ENCODE data around the gene UBE2Q1. TPM values are rescaled to one million over a fixed set of nuclear protein-coding genes. Genes with fewer than 3 reads are reported as not detected.
A peak's percentile ranks its signal among the peaks of the same experiment; 100 is the strongest.

Gene UBE2Q1
- total and polyA plus RNA-seq, 2 of the 4 experiments (the other 2 are of a cell fraction), result 20.6 to 24.7 TPM

DNA sequence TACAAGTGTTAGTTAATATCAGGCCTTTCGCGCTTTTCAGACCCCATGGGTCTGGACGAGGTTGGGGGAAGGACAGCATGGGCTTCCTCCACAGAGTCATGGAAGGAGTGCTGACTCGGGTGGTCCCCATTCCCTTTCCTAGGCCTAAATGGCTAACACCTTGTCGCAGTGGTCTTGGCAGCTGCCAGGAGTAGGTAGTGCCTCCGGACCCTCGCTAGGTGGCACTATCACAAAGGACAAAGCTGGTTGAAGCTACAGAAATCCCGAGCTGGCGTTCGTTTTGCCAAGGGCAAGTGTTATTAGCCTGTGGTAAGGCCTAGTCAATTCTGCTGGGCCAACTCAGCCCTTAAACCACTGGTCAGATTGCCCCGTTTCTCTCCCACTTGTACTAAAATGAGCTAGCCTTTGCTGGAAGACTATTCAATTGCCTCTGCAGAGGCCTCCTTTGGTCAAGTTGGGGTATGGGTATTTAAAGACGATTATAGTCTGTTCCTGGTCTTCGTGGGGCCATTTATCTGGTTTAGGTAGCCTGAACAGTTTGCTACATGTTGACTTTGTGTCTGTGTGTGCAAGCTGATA is 1.1 kb upstream of the UBE2Q1 start:
- peak overlapping the region; percentile 27; the same call in 1 of the 2 replicates for H2BK20ac ChIP-seq (ENCODE audit: low read depth, low read length)
- peak overlapping the region; percentile 86; the same call in 1 of the 2 replicates for H3K56ac ChIP-seq (ENCODE audit: extremely low read depth, insufficient read depth, low read length)
- H4K91ac ChIP-seq (ENCODE audit: insufficient read depth, low read depth, low read length), result peak overlapping the region; percentile 85; the same call in 1 of the 2 replicates
- 0 out of 3 replicates have a peak overlapping the region, but pooled peaks have one; percentile 55 for H2BK15ac ChIP-seq (ENCODE audit: low read depth, low read length)
- ChIA-PET POLR2A (ENCODE audit: unreplicated experiment) (interaction anchor here (0.7 kb wide), 1 partner anchor 23 kb away, joined by 3 read pairs; no protein-coding TSS in a partner anchor), CTCF (interaction anchor here (0.6 to 1.6 kb wide), 12 partner anchors 9 to 384 kb away, joined by 3 to 10 read pairs (median 4); partner anchors contain the start of genes CHRNB2 and KCNN3)
- peak overlapping the region; percentile 89; the same call in 1 of the 2 replicates for H3K27ac ChIP-seq (ENCODE audit: insufficient read depth, low read length)
- peak overlapping the region; percentile 68 for H2BK5ac ChIP-seq (ENCODE audit: low read depth, low read length, poor library complexity, severe bottlenecking)
- H3K9me3 ChIP-seq (ENCODE audit: control insufficient read depth, insufficient read depth, low read length), result no peaks in the 10 kb centered on the region
- H4K8ac ChIP-seq (ENCODE audit: low read depth in 2 of 2, low read length in 2 of 2), result peak overlapping the region; percentile 73 to 94; a peak in 3 of 4 replicates
- H2AK9ac ChIP-seq (replicated peaks; ENCODE audit: low read depth, low read length, poor library complexity), result peak overlapping the region; percentile 89
- dilution Hi-C loops (cut with HindIII; ENCODE audit: low sequenced_read_pairs, unreplicated experiment) (no loop called here), intact Hi-C loops (cut with micrococcal nuclease) (loop anchor here (1.0 to 5.0 kb wide), 5 partner anchors 110 to 501 kb away; no protein-coding TSS in a partner anchor), in situ Hi-C loops (cut with MboI; ENCODE audit: low sequenced_read_pairs) (no loop called here)
- peak overlapping the region; percentile 99 for H2AFZ ChIP-seq (replicated peaks; ENCODE audit: low read length, poor library complexity)
- H3K4ac ChIP-seq (ENCODE audit: low read depth, low read length), result peak overlapping the region; percentile 82
- no peak overlapping the region for H3K18ac ChIP-seq (ENCODE audit: low read depth, low read length)
- peak overlapping the region; percentile 52; the same call in 1 of the 2 replicates for H3K4me3 ChIP-seq (ENCODE audit: insufficient read depth, low read depth, low read length)
- peak; percentile 40 for ATAC-seq (ENCODE audit: low read depth)
- H3K23ac ChIP-seq (ENCODE audit: low read depth, low read length), result no peak overlapping the region
- peak overlapping the region; percentile 82 for H3K4me2 ChIP-seq (ENCODE audit: low read depth, low read length)
- DNase-seq, result peak; percentile 94
- peak overlapping the region; percentile 56; the same call in 1 of the 2 replicates for H2BK120ac ChIP-seq (ENCODE audit: low read depth, low read length)
- H2AK5ac ChIP-seq (ENCODE audit: low read depth, low read length), result peak overlapping the region; percentile 86; the same call in 1 of the 2 replicates
- TF ChIP-seq MXI1 (IDR thresholded peaks at IDR 0.05; ENCODE audit: borderline replicate concordance, low read depth, low read length), result no peak
- TF ChIP-seq FOS (IDR thresholded peaks at IDR 0.05; ENCODE audit: low read depth, low read length), result no peak
- no peak for TF ChIP-seq MAZ (IDR thresholded peaks at IDR 0.05; ENCODE audit: borderline replicate concordance, low read depth, low read length)
- peak; percentile 98 for TF ChIP-seq RAD21 (IDR thresholded peaks at IDR 0.05; ENCODE audit: low read length)
- peak; percentile 51; the same call in 1 of the 2 replicates for TF ChIP-seq POLR2A (IDR thresholded peaks at IDR 0.05; ENCODE audit: low read depth, low read length)
- TF ChIP-seq, protein P1, sequence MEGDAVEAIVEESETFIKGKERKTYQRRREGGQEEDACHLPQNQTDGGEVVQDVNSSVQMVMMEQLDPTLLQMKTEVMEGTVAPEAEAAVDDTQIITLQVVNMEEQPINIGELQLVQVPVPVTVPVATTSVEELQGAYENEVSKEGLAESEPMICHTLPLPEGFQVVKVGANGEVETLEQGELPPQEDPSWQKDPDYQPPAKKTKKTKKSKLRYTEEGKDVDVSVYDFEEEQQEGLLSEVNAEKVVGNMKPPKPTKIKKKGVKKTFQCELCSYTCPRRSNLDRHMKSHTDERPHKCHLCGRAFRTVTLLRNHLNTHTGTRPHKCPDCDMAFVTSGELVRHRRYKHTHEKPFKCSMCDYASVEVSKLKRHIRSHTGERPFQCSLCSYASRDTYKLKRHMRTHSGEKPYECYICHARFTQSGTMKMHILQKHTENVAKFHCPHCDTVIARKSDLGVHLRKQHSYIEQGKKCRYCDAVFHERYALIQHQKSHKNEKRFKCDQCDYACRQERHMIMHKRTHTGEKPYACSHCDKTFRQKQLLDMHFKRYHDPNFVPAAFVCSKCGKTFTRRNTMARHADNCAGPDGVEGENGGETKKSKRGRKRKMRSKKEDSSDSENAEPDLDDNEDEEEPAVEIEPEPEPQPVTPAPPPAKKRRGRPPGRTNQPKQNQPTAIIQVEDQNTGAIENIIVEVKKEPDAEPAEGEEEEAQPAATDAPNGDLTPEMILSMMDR (conservative IDR thresholded peaks at IDR 0.05; ENCODE audit: low read depth, low read length), result peak; percentile 95
- peak; percentile 84 for TF ChIP-seq SMC3 (IDR thresholded peaks at IDR 0.05; ENCODE audit: low read depth, low read length)
- no peak for TF ChIP-seq NFE2L2 (IDR thresholded peaks at IDR 0.05; ENCODE audit: low read depth, low read length)
- no peak for TF ChIP-seq CHD1 (IDR thresholded peaks at IDR 0.05; ENCODE audit: low read depth, low read length)
- TF ChIP-seq MAFK (IDR thresholded peaks at IDR 0.05; ENCODE audit: low read depth, low read length), result no peak
- H3K9me1 ChIP-seq (ENCODE audit: insufficient read depth, low read length), result peaks cover 17% of the 10 kb centered on the region; the same call in 1 of the 2 replicates
- H3K9ac ChIP-seq (ENCODE audit: low read depth, low read length), result peak overlapping the region; percentile 83
- peaks cover 12% of the 10 kb centered on the region for H3K36me3 ChIP-seq (ENCODE audit: control insufficient read depth, insufficient read depth, low read length)
- H3K14ac ChIP-seq (replicated peaks; ENCODE audit: low read depth, low read length), result peak overlapping the region; percentile 80; the same call in 1 of the 2 replicates
- H3K4me1 ChIP-seq (ENCODE audit: control insufficient read depth, insufficient read depth, low read length), result peaks cover 3% of the 10 kb centered on the region
- H4K20me1 ChIP-seq (ENCODE audit: insufficient read depth, low read length), result peaks cover 28% of the 10 kb centered on the region
- no peaks in the 10 kb centered on the region for H3K27me3 ChIP-seq (ENCODE audit: control insufficient read depth, insufficient read depth, low read length)
- 0% methylated on average over 5 of the region's 13 CpGs; no CpG with 5 or more reads in 1 of the 2 experiments for WGBS, 2 experiments (ENCODE audit: extremely low coverage in 2 of 2, insufficient read length in 1 of 2)
- BruUV-seq (replicated peaks), result no TSS peak
- peaks cover 16 to 35% of the 10 kb centered on the region in 2 experiments for H3K79me1 ChIP-seq (ENCODE audit: low read depth in 1 of 2, low read length in 2 of 2)
- peak overlapping the region; percentile 63; the same call in 1 of the 2 replicates for H4K5ac ChIP-seq (ENCODE audit: low read depth, low read length)

Data from IMR-90 (cell line).